Erythroblast (primary cell): ENCODE measurements around the gene ARHGAP6.
A peak's percentile ranks its signal among the peaks of the same experiment; 100 is the strongest.

Experiments
- DNase-seq, 2 experiments: peaks; one replicate each; lab custom pipeline; 2025; lab: John Stamatoyannopoulos, UW
- GATA1 ChIP-seq: IDR thresholded peaks from 2 replicates; pipeline ENCODE4 v1.6.1; 2011; ENCODE audit warnings: low read depth, mild to moderate bottlenecking, control low read depth, low read length, moderate library complexity
- POLR2A ChIP-seq: IDR thresholded peaks from 2 replicates; pipeline ENCODE4 v1.6.1; 2011; ENCODE audit warnings: mild to moderate bottlenecking, low read length

Gene ARHGAP6

GRCh38 chrX:11665168-11666111 is at the start of gene ARHGAP6:
Gene ARHGAP6, minus strand, starts transcription at chrX:11665920. Its CDS starts 1,092 bp downstream, at chrX:11664828.
- TF ChIP-seq GATA1 (no peak), POLR2A (no peak)
- DNase-seq: peak in 1 of 2 experiments; percentile 0

- DNase-seq: no peak
- no peak for TF ChIP-seq POLR2A
- no peak for TF ChIP-seq GATA1
Measured at GRCh38 chrX:11704725-11705495, 39.2 kb upstream of the ARHGAP6 start.

GRCh38 chrX:11703855-11704254 is 38.1 kb upstream of the ARHGAP6 start:
- TF ChIP-seq POLR2A: no peak
- no peak for TF ChIP-seq GATA1
- no peak for DNase-seq

GRCh38 chrX:11702965-11703631 is 37.4 kb upstream of the ARHGAP6 start:
- no peak for TF ChIP-seq POLR2A
- TF ChIP-seq GATA1: no peak

GRCh38 chrX:11702420-11702819 is 36.7 kb upstream of the ARHGAP6 start:
- DNase-seq: no peak
- TF ChIP-seq POLR2A: no peak

More at GRCh38 chrX:11702965-11703631, 37.4 kb upstream of the ARHGAP6 start:
- no peak for DNase-seq

GRCh38 chrX:11698702-11699101 is 33.0 kb upstream of the ARHGAP6 start:
- TF ChIP-seq GATA1 (no peak), POLR2A (no peak)
- DNase-seq: no peak

- no peak for DNase-seq
- TF ChIP-seq POLR2A: no peak
- TF ChIP-seq GATA1: no peak
Measured at GRCh38 chrX:11688201-11688600, 22.5 kb upstream of the ARHGAP6 start.

GRCh38 chrX:11687157-11687556 is 21.4 kb upstream of the ARHGAP6 start:
- TF ChIP-seq GATA1 (no peak), POLR2A (no peak)
- DNase-seq: peak in 1 of 2 experiments; percentile 5

- TF ChIP-seq GATA1: no peak
- DNase-seq: no peak
Measured at GRCh38 chrX:11683057-11683456, 17.3 kb upstream of the ARHGAP6 start.

GRCh38 chrX:11678158-11678557 is 12.4 kb upstream of the ARHGAP6 start:
- DNase-seq: no peak
- TF ChIP-seq POLR2A (no peak), GATA1 (no peak)

GRCh38 chrX:11672213-11672612 is 6.5 kb upstream of the ARHGAP6 start:
- DNase-seq: no peak
- TF ChIP-seq POLR2A (no peak), GATA1 (no peak)

- no peak for TF ChIP-seq GATA1
- no peak for TF ChIP-seq POLR2A
- no peak for DNase-seq
Measured at GRCh38 chrX:11670316-11670715, 4.6 kb upstream of the ARHGAP6 start.

- no peak for TF ChIP-seq GATA1
- TF ChIP-seq POLR2A: no peak
- DNase-seq: no peak
Measured at GRCh38 chrX:11666952-11667685, 1.4 kb upstream of the ARHGAP6 start.
